GM21447 (cell line): ENCODE data around the gene TRIM65.
"Not testable (repeated sequence)": the region's sequence is repeated elsewhere in the genome, so short reads cannot be mapped to it uniquely, and the experiment has no call there.

ENCODE experiments used
- ATAC-seq: cut with Tn5 transposase; IDR thresholded peaks from one replicate; pipeline ENCODE4 v1.9.1; 2021; ENCODE audit not compliant: unreplicated experiment

The TRIM65 gene

GRCh38 chr17:75897160-75898019 lies 639 bp upstream of the TRIM65 start:
- no peak for ATAC-seq

GRCh38 chr17:75895370-75896155 lies 1.2 kb downstream of the TRIM65 start:
- ATAC-seq = no peak

- ATAC-seq = no peak
Measured at GRCh38 chr17:75894049-75894733, 2.6 kb downstream of the TRIM65 start.

- ATAC-seq = no peak
Measured at GRCh38 chr17:75893305-75894048, 3.3 kb downstream of the TRIM65 start.

GRCh38 chr17:75892556-75893224 lies 4.1 kb downstream of the TRIM65 start:
- no peak for ATAC-seq

- no peak for ATAC-seq
Measured at GRCh38 chr17:75891605-75892555, 4.9 kb downstream of the TRIM65 start.

GRCh38 chr17:75891022-75891604 lies 5.6 kb downstream of the TRIM65 start:
- ATAC-seq = no peak

GRCh38 chr17:75889454-75889853 lies 7.3 kb downstream of the TRIM65 start:
- ATAC-seq = no peak

GRCh38 chr17:75888484-75888883 lies 8.3 kb downstream of the TRIM65 start:
- no peak for ATAC-seq

GRCh38 chr17:75885860-75886259 lies 10.9 kb downstream of the TRIM65 start:
- not testable (repeated sequence) for ATAC-seq

- ATAC-seq = no peak
Measured at GRCh38 chr17:75885431-75885830, 11.3 kb downstream of the TRIM65 start.

GRCh38 chr17:75881678-75882454 lies 14.9 kb downstream of the TRIM65 start:
- ATAC-seq = no peak

GRCh38 chr17:75880266-75880665 lies 16.5 kb downstream of the TRIM65 start:
- ATAC-seq = no peak

- no peak for ATAC-seq
Measured at GRCh38 chr17:75878174-75878998, 18.4 kb downstream of the TRIM65 start, which contains the start of gene TRIM47. Gene TRIM47, minus strand, starts transcription at chr17:75878581. Its CDS starts 33 bp downstream, at chr17:75878548.

- no peak for ATAC-seq
Measured at GRCh38 chr17:75877752-75878173, 19.0 kb downstream of the TRIM65 start.

GRCh38 chr17:75876938-75877751 lies 19.6 kb downstream of the TRIM65 start:
- ATAC-seq = no peak
